GM12878 (cell line): ENCODE results near the gene ADAR.

Experiments used
- CEBPB ChIP-seq, 2 experiments: fragments of 150-350 bp in 1 of 2; IDR thresholded peaks; 2 replicates each; pipeline ENCODE4 v1.6.1; 2012 to 2014; ENCODE audit warnings: low read depth in 2 of 2, low read length in 2 of 2, borderline replicate concordance in 1 of 2, inconsistent platforms in 1 of 2
- EGR1 ChIP-seq, 2 experiments: IDR thresholded peaks; 1 replicate in 1 of 2; 2 replicates in 1 of 2; pipeline ENCODE4 v1.6.1; 2011 to 2012; ENCODE audit warnings: low read depth in 2 of 2, low read length in 2 of 2, borderline replicate concordance in 1 of 2, mild to moderate bottlenecking in 1 of 2, moderate library complexity in 1 of 2
- FOS ChIP-seq: IDR thresholded peaks from 3 replicates; pipeline ENCODE4 v1.6.1; 2011; ENCODE audit warnings: borderline replicate concordance; ENCODE audit not compliant: insufficient read length; ENCODE audit errors: extremely low read depth
- FOXM1 ChIP-seq: IDR thresholded peaks from 2 replicates; pipeline ENCODE4 v1.6.1; 2012; ENCODE audit warnings: low read depth, mild to moderate bottlenecking, inconsistent platforms, low read length, moderate library complexity
- NRF1 ChIP-seq: conservative IDR thresholded peaks from 2 replicates; pipeline ENCODE4 v1.6.1; 2011; ENCODE audit warnings: mild to moderate bottlenecking, low read depth, low read length, improper control_type of control experiment
- RAD51 ChIP-seq: fragments of 450-650 bp; IDR thresholded peaks from 2 replicates; pipeline ENCODE4 v1.6.1; 2016; ENCODE audit warnings: moderate library complexity, mild to moderate bottlenecking, inconsistent platforms
- RELA ChIP-seq: fragments of 450-650 bp; IDR thresholded peaks from 2 replicates; pipeline ENCODE4 v1.8.0; 2014; ENCODE audit warnings: borderline replicate concordance; ENCODE audit not compliant: partially characterized antibody
- SPI1 ChIP-seq: IDR thresholded peaks from 2 replicates; pipeline ENCODE4 v1.6.1; 2011; ENCODE audit warnings: low read depth, mild to moderate bottlenecking, low read length, moderate library complexity, borderline replicate concordance; ENCODE audit not compliant: insufficient read depth
- YY1 ChIP-seq: IDR thresholded peaks from 2 replicates; pipeline ENCODE4 v1.6.1; 2011; ENCODE audit warnings: low read depth, mild to moderate bottlenecking, low read length
- ZNF274 ChIP-seq: IDR thresholded peaks from one replicate; pipeline ENCODE4 v1.8.0; 2011; ENCODE audit not compliant: insufficient read length, insufficient read depth
- TF ChIP-seq, protein P1 (sequence below), 3 experiments: IDR thresholded peaks in 2 of 3; conservative IDR thresholded peaks in 1 of 3; 2 replicates each; pipeline ENCODE4 v1.5.1; 2011; ENCODE audit warnings: low read depth in 3 of 3, low read length in 3 of 3, mild to moderate bottlenecking in 3 of 3, control low read depth in 2 of 3, moderate library complexity in 2 of 3, inconsistent platforms in 1 of 3, mixed read lengths in 1 of 3; ENCODE audit not compliant: control insufficient read depth in 2 of 3, insufficient read depth in 1 of 3; ENCODE audit errors: extremely low read depth in 1 of 3
- TF ChIP-seq, protein P2 (sequence below): IDR thresholded peaks from 2 replicates; pipeline ENCODE4 v1.6.1; 2011; ENCODE audit warnings: borderline replicate concordance, low read depth, mild to moderate bottlenecking, moderate library complexity, mixed read lengths, low read length; ENCODE audit not compliant: insufficient read depth; ENCODE audit errors: extremely low read length

GRCh38 chr1:154599658-154600057 lies 8.3 kb downstream of the ADAR start:
- no peak for TF ChIP-seq CEBPB (IDR thresholded peaks at IDR 0.05; ENCODE audit: borderline replicate concordance in 1 of 2, low read depth in 2 of 2, low read length in 2 of 2)
- TF ChIP-seq, protein P1, sequence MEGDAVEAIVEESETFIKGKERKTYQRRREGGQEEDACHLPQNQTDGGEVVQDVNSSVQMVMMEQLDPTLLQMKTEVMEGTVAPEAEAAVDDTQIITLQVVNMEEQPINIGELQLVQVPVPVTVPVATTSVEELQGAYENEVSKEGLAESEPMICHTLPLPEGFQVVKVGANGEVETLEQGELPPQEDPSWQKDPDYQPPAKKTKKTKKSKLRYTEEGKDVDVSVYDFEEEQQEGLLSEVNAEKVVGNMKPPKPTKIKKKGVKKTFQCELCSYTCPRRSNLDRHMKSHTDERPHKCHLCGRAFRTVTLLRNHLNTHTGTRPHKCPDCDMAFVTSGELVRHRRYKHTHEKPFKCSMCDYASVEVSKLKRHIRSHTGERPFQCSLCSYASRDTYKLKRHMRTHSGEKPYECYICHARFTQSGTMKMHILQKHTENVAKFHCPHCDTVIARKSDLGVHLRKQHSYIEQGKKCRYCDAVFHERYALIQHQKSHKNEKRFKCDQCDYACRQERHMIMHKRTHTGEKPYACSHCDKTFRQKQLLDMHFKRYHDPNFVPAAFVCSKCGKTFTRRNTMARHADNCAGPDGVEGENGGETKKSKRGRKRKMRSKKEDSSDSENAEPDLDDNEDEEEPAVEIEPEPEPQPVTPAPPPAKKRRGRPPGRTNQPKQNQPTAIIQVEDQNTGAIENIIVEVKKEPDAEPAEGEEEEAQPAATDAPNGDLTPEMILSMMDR (IDR thresholded peaks at IDR 0.05 in 2 of 3, conservative IDR thresholded peaks at IDR 0.05 in 1 of 3; ENCODE audit: control insufficient read depth in 2 of 3, extremely low read depth in 1 of 3, insufficient read depth in 1 of 3, low read depth in 3 of 3, low read length in 3 of 3), result no peak
- no peak for TF ChIP-seq EGR1 (IDR thresholded peaks at IDR 0.05; ENCODE audit: borderline replicate concordance in 1 of 2, low read depth in 2 of 2, low read length in 2 of 2)
- TF ChIP-seq YY1, result no peak
- TF ChIP-seq RELA, result no peak
- TF ChIP-seq NRF1, result no peak
- TF ChIP-seq FOS, result no peak
- TF ChIP-seq, protein P2, sequence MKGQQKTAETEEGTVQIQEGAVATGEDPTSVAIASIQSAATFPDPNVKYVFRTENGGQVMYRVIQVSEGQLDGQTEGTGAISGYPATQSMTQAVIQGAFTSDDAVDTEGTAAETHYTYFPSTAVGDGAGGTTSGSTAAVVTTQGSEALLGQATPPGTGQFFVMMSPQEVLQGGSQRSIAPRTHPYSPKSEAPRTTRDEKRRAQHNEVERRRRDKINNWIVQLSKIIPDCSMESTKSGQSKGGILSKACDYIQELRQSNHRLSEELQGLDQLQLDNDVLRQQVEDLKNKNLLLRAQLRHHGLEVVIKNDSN, result no peak
- TF ChIP-seq ZNF274, result no peak
- no peak for TF ChIP-seq RAD51
- TF ChIP-seq FOXM1, result no peak
- no peak for TF ChIP-seq SPI1
